ENCODE data around the gene TNFRSF13B. TPM values are rescaled to one million over a fixed set of nuclear protein-coding genes. Genes with fewer than 3 reads are reported as not detected.
A peak's percentile ranks its signal among the peaks of the same experiment; 100 is the strongest.
"Not testable (repeated sequence)": the region's sequence is repeated elsewhere in the genome, so short reads cannot be mapped to it uniquely, and the experiment has no call there.

TNFRSF13B gene
- total and polyA plus RNA-seq, 2 experiments from 2014 or later: not detected

DNA sequence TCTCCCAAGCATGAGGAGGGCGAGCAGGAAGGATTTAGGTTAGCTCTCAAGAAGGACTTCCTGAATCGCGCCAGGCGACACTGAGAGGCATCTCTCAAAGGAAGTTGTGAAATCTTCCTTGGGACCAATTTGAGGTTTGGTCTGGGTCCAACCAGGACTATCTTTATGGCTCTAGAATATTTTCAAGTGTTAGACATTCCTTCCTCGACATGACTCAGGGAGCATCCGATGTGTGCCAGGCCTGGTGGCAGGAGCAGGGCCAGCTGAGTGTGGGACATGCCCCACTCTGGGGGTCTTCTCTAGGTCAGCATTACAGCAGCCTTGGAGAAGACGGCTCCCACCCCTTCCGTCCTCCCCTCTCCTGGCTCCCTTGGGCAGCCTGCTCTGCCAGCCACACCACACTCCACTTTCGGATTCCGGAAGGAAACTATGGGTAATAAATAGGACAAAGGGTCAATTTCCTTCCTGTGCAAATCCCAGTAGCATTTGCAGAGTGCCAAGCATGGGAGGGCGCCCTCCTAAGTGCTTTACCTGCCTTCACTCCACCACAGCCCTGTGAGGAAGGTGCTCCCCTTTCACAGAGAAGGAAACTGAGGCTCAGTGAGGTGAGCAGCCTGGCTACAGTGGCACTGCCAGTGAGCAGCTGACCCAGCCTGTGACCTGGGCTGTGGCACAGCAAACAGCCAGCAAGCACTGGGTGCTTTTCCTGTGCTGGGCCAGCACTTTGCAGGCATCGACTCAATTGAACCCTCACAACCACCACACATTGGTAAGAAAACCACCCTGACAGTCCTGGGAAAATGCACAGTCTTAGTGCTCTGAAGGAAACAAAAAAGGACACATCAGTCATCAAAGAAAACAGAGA lies 39.4 kb upstream of the TNFRSF13B start:
- H3K36me3 ChIP-seq; H3K4me1 ChIP-seq (ENCODE audit: low read depth); H3K27me3 ChIP-seq; H3K27ac ChIP-seq; H3K9me3 ChIP-seq (ENCODE audit: low read depth); H3K4me3 ChIP-seq: not testable (repeated sequence)
- peak in 1 of 2 donors; percentile 93 for DNase-seq (ENCODE audit: low read depth in 1 of 2, low spot score in 1 of 2)

- not testable (repeated sequence) for H3K9me3 ChIP-seq (ENCODE audit: low read depth); H3K36me3 ChIP-seq; H3K27ac ChIP-seq; H3K4me1 ChIP-seq (ENCODE audit: low read depth); DNase-seq (ENCODE audit: low read depth in 1 of 2, low spot score in 1 of 2); H3K27me3 ChIP-seq; H3K4me3 ChIP-seq
These were observed 38.7 kb upstream of the TNFRSF13B start for GRCh38 chr17:17010545-17011034.

DNA sequence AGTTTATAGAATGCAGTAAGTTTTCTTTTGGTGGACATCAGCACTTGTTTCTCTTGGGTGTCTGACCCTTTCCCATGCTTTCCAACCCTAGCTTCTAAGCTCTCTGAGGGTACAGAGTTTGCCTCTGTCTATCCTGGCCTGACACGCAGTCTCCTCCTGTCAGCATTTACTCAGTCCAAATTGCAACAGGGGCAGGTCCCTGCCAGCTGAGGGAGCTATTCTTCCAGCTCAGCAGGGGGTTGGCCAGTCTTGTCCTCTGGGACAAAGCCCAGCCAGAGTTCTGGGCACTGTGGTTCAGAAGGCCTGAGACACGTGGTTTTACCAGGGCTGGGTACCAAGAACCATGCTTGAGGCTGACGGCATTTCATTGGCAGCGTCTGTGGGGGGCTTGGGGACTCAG lies 38.1 kb upstream of the TNFRSF13B start:
- not testable (repeated sequence) for H3K36me3 ChIP-seq; H3K27me3 ChIP-seq; H3K9me3 ChIP-seq (ENCODE audit: low read depth); H3K4me1 ChIP-seq (ENCODE audit: low read depth); H3K4me3 ChIP-seq; H3K27ac ChIP-seq
- TF ChIP-seq, protein P1, sequence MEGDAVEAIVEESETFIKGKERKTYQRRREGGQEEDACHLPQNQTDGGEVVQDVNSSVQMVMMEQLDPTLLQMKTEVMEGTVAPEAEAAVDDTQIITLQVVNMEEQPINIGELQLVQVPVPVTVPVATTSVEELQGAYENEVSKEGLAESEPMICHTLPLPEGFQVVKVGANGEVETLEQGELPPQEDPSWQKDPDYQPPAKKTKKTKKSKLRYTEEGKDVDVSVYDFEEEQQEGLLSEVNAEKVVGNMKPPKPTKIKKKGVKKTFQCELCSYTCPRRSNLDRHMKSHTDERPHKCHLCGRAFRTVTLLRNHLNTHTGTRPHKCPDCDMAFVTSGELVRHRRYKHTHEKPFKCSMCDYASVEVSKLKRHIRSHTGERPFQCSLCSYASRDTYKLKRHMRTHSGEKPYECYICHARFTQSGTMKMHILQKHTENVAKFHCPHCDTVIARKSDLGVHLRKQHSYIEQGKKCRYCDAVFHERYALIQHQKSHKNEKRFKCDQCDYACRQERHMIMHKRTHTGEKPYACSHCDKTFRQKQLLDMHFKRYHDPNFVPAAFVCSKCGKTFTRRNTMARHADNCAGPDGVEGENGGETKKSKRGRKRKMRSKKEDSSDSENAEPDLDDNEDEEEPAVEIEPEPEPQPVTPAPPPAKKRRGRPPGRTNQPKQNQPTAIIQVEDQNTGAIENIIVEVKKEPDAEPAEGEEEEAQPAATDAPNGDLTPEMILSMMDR (IDR thresholded peaks at IDR 0.05; ENCODE audit: low read depth, low read length): peak; percentile 1
- DNase-seq (ENCODE audit: low read depth in 1 of 2, low spot score in 1 of 2): peak in 1 of 2 donors; percentile 40

DNA sequence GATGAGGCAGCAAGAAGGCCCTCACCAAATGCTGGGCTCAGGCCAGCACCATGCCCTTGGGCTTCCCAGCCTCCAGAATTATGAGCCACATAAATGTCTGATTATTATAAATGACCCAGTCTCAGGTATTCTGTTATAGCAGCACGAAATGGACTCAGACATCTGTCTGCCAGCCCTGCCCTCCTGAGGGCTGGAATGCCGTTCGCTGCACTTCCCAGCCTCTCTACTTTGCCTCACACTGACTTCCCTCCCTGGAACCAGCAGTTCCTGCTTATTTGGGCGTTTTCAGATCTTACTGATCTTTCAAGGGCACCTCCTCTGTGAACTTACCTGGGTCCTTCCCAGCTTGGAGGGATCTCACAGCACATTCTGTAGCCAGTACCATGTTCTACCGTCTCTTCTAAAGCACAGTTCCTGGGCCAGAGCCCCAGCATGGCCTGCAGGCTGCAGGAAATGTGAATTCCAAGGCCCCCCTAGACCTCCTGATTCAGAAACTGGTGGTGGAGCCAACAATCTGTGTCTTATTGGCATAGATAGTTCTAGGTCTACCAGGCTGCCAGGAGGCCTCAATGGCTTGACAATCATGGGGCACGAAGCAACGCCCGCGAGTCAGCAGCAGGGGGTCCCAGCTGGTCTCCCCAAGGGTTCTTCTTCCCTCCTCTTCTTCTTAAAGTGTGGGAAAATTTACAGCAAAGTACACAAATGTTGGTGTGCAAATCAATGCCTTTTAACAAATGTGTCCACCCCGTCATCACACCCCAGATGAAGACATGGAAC lies 36.9 kb upstream of the TNFRSF13B start:
- not testable (repeated sequence) for H3K36me3 ChIP-seq; H3K27me3 ChIP-seq; DNase-seq (ENCODE audit: low read depth in 1 of 2, low spot score in 1 of 2); H3K4me1 ChIP-seq (ENCODE audit: low read depth); H3K4me3 ChIP-seq; H3K27ac ChIP-seq; H3K9me3 ChIP-seq (ENCODE audit: low read depth)

GRCh38 chr17:17007891-17008290 lies 36.0 kb upstream of the TNFRSF13B start:
- not testable (repeated sequence) for H3K9me3 ChIP-seq (ENCODE audit: low read depth); H3K4me1 ChIP-seq (ENCODE audit: low read depth); H3K4me3 ChIP-seq; H3K27me3 ChIP-seq; DNase-seq (ENCODE audit: low read depth in 1 of 2, low spot score in 1 of 2); H3K27ac ChIP-seq; H3K36me3 ChIP-seq

DNA sequence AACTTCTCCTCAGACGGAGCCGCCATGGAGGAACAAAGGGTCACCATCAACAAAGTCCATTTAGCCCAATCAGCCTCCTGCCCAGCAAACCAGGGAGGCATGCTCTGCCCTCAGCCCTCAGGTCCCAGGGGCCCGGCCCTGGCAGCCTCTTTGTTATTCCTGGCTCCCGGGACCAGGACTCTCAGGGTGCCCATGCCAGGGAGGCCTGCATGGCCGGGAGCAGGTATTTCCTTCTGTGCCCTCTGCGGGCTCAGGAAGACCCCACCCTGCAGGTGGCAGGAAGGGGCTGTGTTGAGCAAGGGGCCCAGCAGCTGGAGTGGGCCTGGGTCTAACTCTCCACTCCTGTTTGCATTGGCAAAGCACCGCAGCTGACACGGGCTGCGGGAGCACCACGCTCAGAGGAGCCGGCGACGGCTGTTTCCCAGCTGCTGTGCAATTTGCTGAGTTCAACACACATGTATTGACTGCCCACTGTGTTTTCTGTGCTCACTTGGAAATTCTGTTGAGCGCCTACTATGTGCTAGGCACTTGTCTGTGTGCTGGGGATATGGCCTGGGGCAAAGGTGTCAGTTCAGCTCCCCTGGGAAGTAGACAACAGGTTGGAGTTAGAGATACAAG lies 33.2 kb upstream of the TNFRSF13B start:
- not testable (repeated sequence) for DNase-seq (ENCODE audit: low read depth in 1 of 2, low spot score in 1 of 2); H3K4me3 ChIP-seq; H3K27me3 ChIP-seq; H3K36me3 ChIP-seq; H3K27ac ChIP-seq; H3K4me1 ChIP-seq (ENCODE audit: low read depth); H3K9me3 ChIP-seq (ENCODE audit: low read depth)

DNA sequence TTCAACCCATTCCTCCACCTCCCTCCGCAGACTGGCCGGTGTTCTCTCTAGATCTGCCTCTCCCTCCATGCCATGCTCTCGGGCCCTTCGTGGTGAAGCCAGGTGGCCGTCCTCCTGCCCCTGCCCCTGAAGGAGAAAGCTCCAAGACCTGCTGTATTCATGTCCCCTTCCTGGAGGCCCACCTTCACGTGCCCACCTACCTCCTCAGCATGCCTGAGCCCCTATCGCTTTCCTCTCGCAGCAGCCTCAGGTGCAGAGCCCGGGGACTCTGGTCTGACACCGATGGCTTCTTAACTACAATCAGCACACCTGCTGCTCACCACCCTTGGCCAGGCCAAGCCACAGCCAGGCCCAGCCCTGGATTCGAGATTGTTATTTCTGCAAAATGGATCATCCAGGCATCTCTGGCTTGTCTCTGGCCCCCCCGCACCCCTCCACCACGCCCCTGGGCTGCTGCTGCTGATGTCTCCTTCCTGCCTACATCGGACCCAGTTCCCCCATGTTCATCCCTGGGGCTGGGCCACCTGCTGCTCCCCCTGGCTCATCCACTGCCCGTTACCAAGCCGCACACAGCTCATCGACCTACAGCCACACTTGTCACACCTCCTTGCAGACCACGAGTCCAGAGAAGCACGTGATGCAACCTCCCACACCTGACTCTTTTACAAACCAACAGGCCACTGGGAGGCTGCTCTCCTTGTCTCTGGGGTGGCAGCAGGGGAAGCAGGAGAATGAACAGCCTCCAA lies 32.5 kb upstream of the TNFRSF13B start:
- no peaks in the 10 kb centered on the region for H3K9me3 ChIP-seq (ENCODE audit: low read depth)
- DNase-seq (ENCODE audit: low read depth in 1 of 2, low spot score in 1 of 2): no peak
- H3K27me3 ChIP-seq: no peaks in the 10 kb centered on the region
- H3K4me3 ChIP-seq: no peak overlapping the region
- no peaks in the 10 kb centered on the region for H3K36me3 ChIP-seq
- H3K4me1 ChIP-seq (ENCODE audit: low read depth): no peaks in the 10 kb centered on the region
- TF ChIP-seq, protein P1 (IDR thresholded peaks at IDR 0.05; ENCODE audit: low read depth, low read length): no peak
- H3K27ac ChIP-seq: no peak overlapping the region

DNA sequence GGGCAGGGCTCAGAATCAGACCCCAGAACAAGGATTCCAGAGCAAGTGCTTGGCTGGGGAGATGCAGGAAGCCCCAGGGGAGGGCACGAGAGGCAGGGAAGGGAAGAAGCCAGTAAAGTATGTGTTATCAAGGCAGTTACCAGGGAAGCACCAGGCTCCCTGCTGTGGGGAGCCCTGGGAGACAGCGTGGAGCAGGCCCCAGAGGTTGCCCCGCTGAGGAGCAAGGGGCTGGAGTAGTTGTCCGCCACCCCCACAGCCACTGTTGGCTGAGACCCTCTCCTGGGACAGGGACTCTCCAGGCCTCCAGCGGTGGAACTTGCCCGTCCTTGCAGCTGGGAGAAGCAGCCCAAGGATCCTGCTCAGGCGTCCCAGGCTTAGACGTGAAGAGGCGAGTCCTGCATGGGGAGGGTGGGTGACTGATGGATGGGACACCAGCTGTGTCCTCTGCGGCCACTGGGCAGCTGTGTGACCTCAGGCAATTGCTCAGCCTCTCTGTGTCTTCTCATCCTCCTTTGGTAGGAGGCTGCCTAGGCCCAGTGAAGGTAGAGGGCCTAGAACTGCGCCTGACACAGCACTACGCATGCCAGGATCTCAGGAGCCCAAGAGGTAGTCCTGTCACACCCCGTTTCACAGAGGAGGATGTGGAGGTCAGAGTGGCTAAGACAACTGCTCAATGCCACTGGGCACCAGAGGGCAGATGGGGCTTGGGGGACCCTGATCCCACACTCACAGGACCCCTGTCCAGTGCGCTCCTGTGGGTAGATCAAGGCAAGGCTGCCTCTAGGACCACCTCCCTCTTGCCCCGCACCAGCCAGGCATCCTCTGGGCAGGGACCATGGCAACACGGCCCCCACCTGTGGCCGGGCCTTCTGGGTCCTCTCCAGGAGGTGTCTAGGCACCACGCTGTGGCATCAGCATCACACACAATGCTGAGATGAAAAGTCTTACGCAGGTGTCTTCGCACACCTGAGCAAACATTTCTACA lies 31.1 kb upstream of the TNFRSF13B start:
- H3K4me3 ChIP-seq; H3K27me3 ChIP-seq; H3K27ac ChIP-seq; H3K4me1 ChIP-seq (ENCODE audit: low read depth); H3K9me3 ChIP-seq (ENCODE audit: low read depth); DNase-seq (ENCODE audit: low read depth in 1 of 2, low spot score in 1 of 2); H3K36me3 ChIP-seq: not testable (repeated sequence)
